ENCODE measurements around the gene WFDC10A.
"Not testable (repeated sequence)": the region's sequence is repeated elsewhere in the genome, so short reads cannot be mapped to it uniquely, and the experiment has no call there.

The WFDC10A gene

GRCh38 chr20:45629496-45630100 lies at the start of gene WFDC10A:
Gene WFDC10A (plus strand): TSS chr20:45629739. CDS start chr20:45629814, 75 bp downstream.
- peak; percentile 36 for DNase-seq

- DNase-seq: no peak
Measured at GRCh38 chr20:45581702-45582101, 47.8 kb upstream of the WFDC10A start.

GRCh38 chr20:45583502-45583901 lies 46.0 kb upstream of the WFDC10A start:
- no peak for DNase-seq

GRCh38 chr20:45584294-45584693 lies 45.2 kb upstream of the WFDC10A start:
- DNase-seq: not testable (repeated sequence)

GRCh38 chr20:45585986-45586385 lies 43.6 kb upstream of the WFDC10A start:
- not testable (repeated sequence) for DNase-seq

GRCh38 chr20:45588800-45589199 lies 40.7 kb upstream of the WFDC10A start:
- no peak for DNase-seq

- DNase-seq: no peak
Measured at GRCh38 chr20:45589725-45590124, 39.8 kb upstream of the WFDC10A start.

- peak; percentile 5 for DNase-seq
Measured at GRCh38 chr20:45592574-45593189, 36.9 kb upstream of the WFDC10A start.

GRCh38 chr20:45593498-45593897 lies 36.0 kb upstream of the WFDC10A start:
- DNase-seq: no peak

GRCh38 chr20:45595235-45595634 lies 34.3 kb upstream of the WFDC10A start:
- DNase-seq: no peak

- DNase-seq: no peak
Measured at GRCh38 chr20:45607810-45608209, 21.7 kb upstream of the WFDC10A start.

GRCh38 chr20:45611054-45611453 lies 18.5 kb upstream of the WFDC10A start:
- DNase-seq: peak; percentile 64

- no peak for DNase-seq
Measured at GRCh38 chr20:45612314-45612713, 17.2 kb upstream of the WFDC10A start.

GRCh38 chr20:45617591-45617990 lies 11.9 kb upstream of the WFDC10A start:
- no peak for DNase-seq

GRCh38 chr20:45621593-45621992 lies 7.9 kb upstream of the WFDC10A start:
- DNase-seq: no peak

- no peak for DNase-seq
Measured at GRCh38 chr20:45626540-45626939, 3.0 kb upstream of the WFDC10A start.

GRCh38 chr20:45630371-45630770 lies 832 bp downstream of the WFDC10A start:
- no peak for DNase-seq

- no peak for DNase-seq
Measured at GRCh38 chr20:45631184-45631583, 1.6 kb downstream of the WFDC10A start, which contains the start of gene WFDC9. Gene WFDC9 (minus strand): TSS chr20:45631284. CDS start chr20:45610181, 21,103 bp downstream.

- DNase-seq: no peak
Measured at GRCh38 chr20:45636513-45636912, 7.0 kb downstream of the WFDC10A start.

GRCh38 chr20:45639687-45640086 lies 10.1 kb downstream of the WFDC10A start:
- no peak for DNase-seq

GRCh38 chr20:45641076-45641475 lies 11.5 kb downstream of the WFDC10A start:
- DNase-seq: not testable (repeated sequence)

- DNase-seq: not testable (repeated sequence)
Measured at GRCh38 chr20:45645869-45646268, 16.3 kb downstream of the WFDC10A start.

- no peak for DNase-seq
Measured at GRCh38 chr20:45646875-45647274, 17.3 kb downstream of the WFDC10A start.

- no peak for DNase-seq
Measured at GRCh38 chr20:45647441-45648050, 18.0 kb downstream of the WFDC10A start.
